ENCODE results near the gene ZNF778.

ZNF778 gene

GRCh38 chr16:89216315-89217137 lies 977 bp upstream of the ZNF778 start:
- peak; percentile 41 for DNase-seq (ENCODE audit: low read depth)
- peak overlapping the region; percentile 98 for H3K4me3 ChIP-seq (ENCODE audit: low read depth, low read length)
- peak; percentile 86 for TF ChIP-seq CTCF (IDR thresholded peaks at IDR 0.05; ENCODE audit: control insufficient read depth, extremely low read depth, insufficient read depth)

GRCh38 chr16:89217138-89217387 lies 440 bp upstream of the ZNF778 start:
- TF ChIP-seq CTCF (IDR thresholded peaks at IDR 0.05; ENCODE audit: control insufficient read depth, extremely low read depth, insufficient read depth): no peak
- no peak for DNase-seq (ENCODE audit: low read depth)
- peak overlapping the region; percentile 98 for H3K4me3 ChIP-seq (ENCODE audit: low read depth, low read length)

- no peak for TF ChIP-seq CTCF (IDR thresholded peaks at IDR 0.05; ENCODE audit: control insufficient read depth, extremely low read depth, insufficient read depth)
- no peak for DNase-seq (ENCODE audit: low read depth)
- H3K4me3 ChIP-seq (ENCODE audit: low read depth, low read length): no peak overlapping the region
Measured at GRCh38 chr16:89219365-89219764, 1.9 kb downstream of the ZNF778 start.

- H3K4me3 ChIP-seq (ENCODE audit: low read depth, low read length): no peak overlapping the region
- no peak for DNase-seq (ENCODE audit: low read depth)
- no peak for TF ChIP-seq CTCF (IDR thresholded peaks at IDR 0.05; ENCODE audit: control insufficient read depth, extremely low read depth, insufficient read depth)
Measured at GRCh38 chr16:89221604-89222003, 4.1 kb downstream of the ZNF778 start.

- no peak for DNase-seq (ENCODE audit: low read depth)
- no peak overlapping the region for H3K4me3 ChIP-seq (ENCODE audit: low read depth, low read length)
- TF ChIP-seq CTCF (IDR thresholded peaks at IDR 0.05; ENCODE audit: control insufficient read depth, extremely low read depth, insufficient read depth): no peak
Measured at GRCh38 chr16:89222931-89223330, 5.4 kb downstream of the ZNF778 start.

GRCh38 chr16:89224665-89225064 lies 7.2 kb downstream of the ZNF778 start:
- no peak for DNase-seq (ENCODE audit: low read depth)
- H3K4me3 ChIP-seq (ENCODE audit: low read depth, low read length): no peak overlapping the region
- no peak for TF ChIP-seq CTCF (IDR thresholded peaks at IDR 0.05; ENCODE audit: control insufficient read depth, extremely low read depth, insufficient read depth)

GRCh38 chr16:89230255-89230654 lies 12.8 kb downstream of the ZNF778 start:
- no peak for TF ChIP-seq CTCF (IDR thresholded peaks at IDR 0.05; ENCODE audit: control insufficient read depth, extremely low read depth, insufficient read depth)
- H3K4me3 ChIP-seq (ENCODE audit: low read depth, low read length): no peak overlapping the region
- DNase-seq (ENCODE audit: low read depth): no peak

Measured in LNCaP clone FGC (cell line).